Left hindlimb (tissue), 1 donor: Measurements from ENCODE around the gene FAM221B.

ENCODE experiments used
- DNase-seq: peaks from one replicate; pipeline ENCODE4 v3.0.0-alpha.2; 2018

FAM221B gene

GRCh38 chr9:35790385-35791296 lies 37.9 kb downstream of the FAM221B start:
- peak; percentile 82 for DNase-seq

- no peak for DNase-seq
Measured at GRCh38 chr9:35790025-35790384, 38.5 kb downstream of the FAM221B start.

- no peak for DNase-seq
Measured at GRCh38 chr9:35789541-35789940, 39.0 kb downstream of the FAM221B start.

- DNase-seq, result no peak
Measured at GRCh38 chr9:35783418-35783817, 45.1 kb downstream of the FAM221B start.

- no peak for DNase-seq
Measured at GRCh38 chr9:35781066-35781465, 47.5 kb downstream of the FAM221B start.

- no peak for DNase-seq
Measured at GRCh38 chr9:35778496-35778895, 50.0 kb downstream of the FAM221B start.

- no peak for DNase-seq
Measured at GRCh38 chr9:35776018-35776417, 52.5 kb downstream of the FAM221B start.

GRCh38 chr9:35774907-35775635 lies 53.5 kb downstream of the FAM221B start:
- DNase-seq, result no peak

GRCh38 chr9:35771943-35772342 lies 56.6 kb downstream of the FAM221B start:
- no peak for DNase-seq

GRCh38 chr9:35771534-35771933 lies 57.0 kb downstream of the FAM221B start:
- DNase-seq, result no peak

GRCh38 chr9:35771075-35771433 lies 57.5 kb downstream of the FAM221B start:
- DNase-seq, result no peak

- DNase-seq, result no peak
Measured at GRCh38 chr9:35769763-35770162, 58.8 kb downstream of the FAM221B start.

- DNase-seq, result no peak
Measured at GRCh38 chr9:35767458-35767857, 61.1 kb downstream of the FAM221B start.

- no peak for DNase-seq
Measured at GRCh38 chr9:35766997-35767396, 61.5 kb downstream of the FAM221B start.
